Measurements from ENCODE around the gene DUSP22. TPM values are rescaled to one million over a fixed set of nuclear protein-coding genes. Genes with fewer than 3 reads are reported as not detected.

DUSP22 gene
- polyA plus RNA-seq, 3 donors = 107 to 120 (median 117) TPM

GRCh38 chr6:311679-312220 is 19.5 kb downstream of the DUSP22 start:
- Histone ChIP-seq H3K4me3 (replicated peaks in 1 of 3; ENCODE audit: low read depth in 2 of 3, low read length in 3 of 3) (peak overlapping the region in 1 of 3 experiments; percentile 59), H4K20me1 (ENCODE audit: insufficient read depth, low read length) (no peaks in the 10 kb centered on the region), H3K27me3 (ENCODE audit: control insufficient read depth in 2 of 2, insufficient read depth in 2 of 2, low read length in 2 of 2) (no peaks in the 10 kb centered on the region), H3K9me3 (replicated peaks in 1 of 2; ENCODE audit: control insufficient read depth in 1 of 2, insufficient read depth in 1 of 2, low read length in 2 of 2) (no peaks in the 10 kb centered on the region), H3K9ac (ENCODE audit: insufficient read depth, low read length, poor library complexity, severe bottlenecking) (peak overlapping the region; percentile 38), H3K27ac (ENCODE audit: low read depth in 1 of 2, low read length in 2 of 2) (peak overlapping the region; percentile 78 to 88), H3K4me2 (replicated peaks; ENCODE audit: extremely low read depth, low read length, poor library complexity, severe bottlenecking) (peak overlapping the region; percentile 62), H3K4me1 (ENCODE audit: control insufficient read depth in 1 of 2, insufficient read depth in 2 of 2, low read length in 2 of 2) (peaks cover 65 to 79% of the 10 kb centered on the region in 2 donors), H3K36me3 (replicated peaks in 1 of 2; ENCODE audit: control insufficient read depth in 1 of 2, insufficient read depth in 2 of 2, low read length in 2 of 2) (peaks cover 5 to 27% of the 10 kb centered on the region in 2 donors), H3K79me2 (ENCODE audit: insufficient read depth, low read length) (peaks cover 59% of the 10 kb centered on the region), H2AFZ (ENCODE audit: insufficient read depth, low read depth, low read length, poor library complexity, severe bottlenecking) (peak overlapping the region; percentile 21)
- Mint-ChIP-seq H3K4me3 (peak overlapping the region in 1 of 2 donors; percentile 61), H3K36me3 (peaks cover 27 to 35% of the 10 kb centered on the region in 2 donors), H3K27me3 (ENCODE audit: low read depth in 3 of 3) (peaks cover 0 to 2% (median 1%) of the 10 kb centered on the region in 3 donors), H3K4me1 (peaks cover 66% of the 10 kb centered on the region), H3K9me3 (peaks cover 0 to 19% (median 0%) of the 10 kb centered on the region in 7 donors), H3K27ac (peak overlapping the region; percentile 83 to 97 (median 92))
- DNase-seq = peak; percentile 69 to 79 (median 76)
- WGBS (ENCODE audit: insufficient coverage) = 69% methylated on average over 17 of the region's 17 CpGs
- intact Hi-C loops (cut with micrococcal nuclease) = no loop called here
- TF ChIP-seq CTCF (IDR thresholded peaks at IDR 0.05) = no peak

GRCh38 chr6:313087-313486 is 20.8 kb downstream of the DUSP22 start:
- Histone ChIP-seq H3K4me1 (ENCODE audit: control insufficient read depth in 1 of 2, insufficient read depth in 2 of 2, low read length in 2 of 2) (peaks cover 70 to 83% of the 10 kb centered on the region in 2 donors), H3K9me3 (replicated peaks in 1 of 2; ENCODE audit: control insufficient read depth in 1 of 2, insufficient read depth in 1 of 2, low read length in 2 of 2) (no peaks in the 10 kb centered on the region), H3K79me2 (ENCODE audit: insufficient read depth, low read length) (peaks cover 68% of the 10 kb centered on the region), H3K4me3 (replicated peaks in 1 of 3; ENCODE audit: low read depth in 2 of 3, low read length in 3 of 3) (peak overlapping the region in 2 of 3 experiments; percentile 5 to 59), H3K27me3 (ENCODE audit: control insufficient read depth in 2 of 2, insufficient read depth in 2 of 2, low read length in 2 of 2) (no peaks in the 10 kb centered on the region), H3K9ac (ENCODE audit: insufficient read depth, low read length, poor library complexity, severe bottlenecking) (peak overlapping the region; percentile 38), H3K4me2 (replicated peaks; ENCODE audit: extremely low read depth, low read length, poor library complexity, severe bottlenecking) (peak overlapping the region; percentile 62), H3K27ac (ENCODE audit: low read depth in 1 of 2, low read length in 2 of 2) (peak overlapping the region; percentile 52 to 88), H3K36me3 (replicated peaks in 1 of 2; ENCODE audit: control insufficient read depth in 1 of 2, insufficient read depth in 2 of 2, low read length in 2 of 2) (peaks cover under 1 to 19% of the 10 kb centered on the region in 2 donors), H4K20me1 (ENCODE audit: insufficient read depth, low read length) (no peaks in the 10 kb centered on the region), H2AFZ (ENCODE audit: insufficient read depth, low read depth, low read length, poor library complexity, severe bottlenecking) (peak overlapping the region; percentile 68)
- peak overlapping the region; percentile 83 to 97 (median 92) for H3K27ac Mint-ChIP-seq
- peaks cover 34 to 42% of the 10 kb centered on the region in 2 donors for H3K36me3 Mint-ChIP-seq
- H3K9me3 Mint-ChIP-seq = peaks cover 0 to 16% (median 0%) of the 10 kb centered on the region in 7 donors
- H3K27me3 Mint-ChIP-seq (ENCODE audit: low read depth in 3 of 3) = peaks cover 0 to 3% (median 1%) of the 10 kb centered on the region in 3 donors
- H3K4me3 Mint-ChIP-seq = peak overlapping the region in 1 of 2 donors; percentile 69
- peak; percentile 67 to 80 (median 79) for DNase-seq
- WGBS (ENCODE audit: insufficient coverage) = 64% methylated on average over 2 of the region's 2 CpGs
- TF ChIP-seq CTCF (IDR thresholded peaks at IDR 0.05) = no peak
- H3K4me1 Mint-ChIP-seq = peaks cover 79% of the 10 kb centered on the region
- intact Hi-C loops (cut with micrococcal nuclease) = no loop called here

Measured in CD14-positive monocyte (primary cell).